GM23338 (cell line): ENCODE results near the gene KRT17.

Source experiments
- CREB1 ChIP-seq: fragments of 250-450 bp; sonication (Bioruptor Pico); IDR thresholded peaks from 2 replicates; pipeline ENCODE4 v1.5.0; 2020; ENCODE audit warnings: low read depth, mild to moderate bottlenecking, moderate library complexity
- EZH2 ChIP-seq: fragments of 200-600 bp; sonication (generic); IDR thresholded peaks from one replicate; pipeline ENCODE4 v1.8.0; 2017; ENCODE audit warnings: antibody characterized with exemption, mild to moderate bottlenecking, low read depth; ENCODE audit not compliant: unreplicated experiment
- EZH2phosphoT487 ChIP-seq: fragments of 200-600 bp; sonication (generic); IDR thresholded peaks from one replicate; pipeline ENCODE4 v1.8.1; 2018; ENCODE audit warnings: antibody characterized with exemption; ENCODE audit not compliant: unreplicated experiment
- JUNB ChIP-seq: IDR thresholded peaks from one replicate; pipeline ENCODE4 v1.6.1; 2016; ENCODE audit warnings: antibody characterized with exemption; ENCODE audit not compliant: unreplicated experiment
- POLR2AphosphoS5 ChIP-seq: IDR thresholded peaks from 2 replicates; pipeline ENCODE4 v1.6.1; 2016; ENCODE audit warnings: antibody characterized with exemption, low read depth
- TF ChIP-seq, protein P1 (sequence below), 2 experiments: fragments of 200-600 bp in 1 of 2; sonication (generic) in 1 of 2; conservative IDR thresholded peaks; 2 replicates each; pipeline versions ENCODE4 v1.5.1 to v1.6.1; 2016 to 2017; ENCODE audit warnings: antibody characterized with exemption in 2 of 2, low read depth in 2 of 2, mild to moderate bottlenecking in 2 of 2, moderate library complexity in 1 of 2

DNA sequence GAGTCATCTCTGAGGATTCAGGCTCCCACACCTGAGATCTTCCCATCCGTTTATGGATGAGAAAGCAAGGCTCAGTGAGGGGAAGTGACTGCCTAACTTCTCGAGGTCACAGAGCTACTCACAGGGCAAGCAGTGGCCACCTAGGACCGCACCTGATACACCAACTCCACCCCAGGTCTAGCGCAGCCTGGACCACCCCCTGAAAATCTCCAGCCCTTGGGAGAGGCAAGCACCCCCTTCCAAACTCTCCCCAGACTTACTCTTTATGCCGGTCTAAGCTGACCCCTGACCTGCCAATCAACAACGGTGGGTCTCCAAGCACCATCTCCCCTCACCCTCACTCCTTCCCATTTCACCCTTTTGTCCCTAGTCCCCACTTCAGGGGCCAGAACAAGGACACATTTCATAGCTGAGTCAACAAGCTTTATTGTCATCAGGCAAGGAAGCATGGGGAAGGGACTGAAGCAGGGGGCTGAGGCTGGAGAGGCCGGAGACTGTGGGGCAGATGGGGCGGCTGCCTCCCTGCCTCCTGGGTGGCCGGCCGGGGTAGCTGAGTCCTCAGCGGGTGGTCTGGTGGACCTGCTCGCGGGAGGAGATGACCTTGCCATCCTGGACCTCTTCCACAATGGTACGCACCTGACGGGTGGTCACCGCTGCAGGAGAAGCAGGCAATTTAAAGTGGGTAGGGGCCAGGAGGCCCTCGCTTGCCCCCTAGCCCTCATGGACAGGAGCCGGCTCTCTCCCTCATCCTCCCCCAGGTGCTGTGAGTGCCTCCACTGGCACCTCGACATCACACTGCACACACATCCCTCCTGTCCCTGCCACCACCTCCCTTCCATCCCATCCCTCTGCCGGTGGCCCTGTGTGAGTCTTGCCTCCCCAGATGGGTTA, 5.1 kb downstream of the KRT17 start:
- TF ChIP-seq, protein P1, sequence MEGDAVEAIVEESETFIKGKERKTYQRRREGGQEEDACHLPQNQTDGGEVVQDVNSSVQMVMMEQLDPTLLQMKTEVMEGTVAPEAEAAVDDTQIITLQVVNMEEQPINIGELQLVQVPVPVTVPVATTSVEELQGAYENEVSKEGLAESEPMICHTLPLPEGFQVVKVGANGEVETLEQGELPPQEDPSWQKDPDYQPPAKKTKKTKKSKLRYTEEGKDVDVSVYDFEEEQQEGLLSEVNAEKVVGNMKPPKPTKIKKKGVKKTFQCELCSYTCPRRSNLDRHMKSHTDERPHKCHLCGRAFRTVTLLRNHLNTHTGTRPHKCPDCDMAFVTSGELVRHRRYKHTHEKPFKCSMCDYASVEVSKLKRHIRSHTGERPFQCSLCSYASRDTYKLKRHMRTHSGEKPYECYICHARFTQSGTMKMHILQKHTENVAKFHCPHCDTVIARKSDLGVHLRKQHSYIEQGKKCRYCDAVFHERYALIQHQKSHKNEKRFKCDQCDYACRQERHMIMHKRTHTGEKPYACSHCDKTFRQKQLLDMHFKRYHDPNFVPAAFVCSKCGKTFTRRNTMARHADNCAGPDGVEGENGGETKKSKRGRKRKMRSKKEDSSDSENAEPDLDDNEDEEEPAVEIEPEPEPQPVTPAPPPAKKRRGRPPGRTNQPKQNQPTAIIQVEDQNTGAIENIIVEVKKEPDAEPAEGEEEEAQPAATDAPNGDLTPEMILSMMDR (conservative IDR thresholded peaks at IDR 0.05; ENCODE audit: low read depth in 2 of 2): no peak
- TF ChIP-seq EZH2: no peak
- no peak for TF ChIP-seq POLR2AphosphoS5
- no peak for TF ChIP-seq EZH2phosphoT487
- no peak for TF ChIP-seq JUNB
- no peak for TF ChIP-seq CREB1 (CRISPR knock-in tag)
